Activated naive CD4-positive, alpha-beta T cell treated with anti-CD3 and anti-CD28 coated beads, Interleukin-2, amount 50 U/mL, for 24 hours (primary cell): ENCODE measurements around the gene SF3B4.
"Not testable (repeated sequence)": the region's sequence is repeated elsewhere in the genome, so short reads cannot be mapped to it uniquely, and the experiment has no call there.

ENCODE experiments used
- H3K27ac Mint-ChIP-seq: one replicate; pipeline ENCODE4 v1.8.0; 2021; ENCODE audit warnings: mild to moderate bottlenecking, mixed read lengths
- H3K27me3 Mint-ChIP-seq: one replicate; pipeline ENCODE4 v1.8.0; 2021; ENCODE audit warnings: mixed read lengths
- H3K36me3 Mint-ChIP-seq: one replicate; pipeline ENCODE4 v1.8.0; 2021; ENCODE audit warnings: mixed read lengths
- H3K4me1 Mint-ChIP-seq: one replicate; pipeline ENCODE4 v1.8.0; 2021; ENCODE audit warnings: mixed read lengths
- H3K4me3 Mint-ChIP-seq: one replicate; pipeline ENCODE4 v1.8.0; 2021; ENCODE audit warnings: mild to moderate bottlenecking, mixed read lengths
- H3K9me3 Mint-ChIP-seq: one replicate; pipeline ENCODE4 v1.8.0; 2021; ENCODE audit warnings: mixed read lengths

The SF3B4 gene

GRCh38 chr1:149927563-149928400 lies at the start of gene SF3B4:
SF3B4 (minus strand) TSS chr1:149927803; CDS start chr1:149927759, 44 bp downstream.
- Mint-ChIP-seq H3K36me3 (peaks cover 33% of the 10 kb centered on the region), H3K4me3 (peak within 1 kb of the TSS; percentile 97), H3K4me1 (peaks cover 53% of the 10 kb centered on the region), H3K27me3 (no peaks in the 10 kb centered on the region), H3K27ac (peak within 1 kb of the TSS; percentile 96), H3K9me3 (no peaks in the 10 kb centered on the region)

- Mint-ChIP-seq H3K4me3 (no peak overlapping the region), H3K27ac (no peak overlapping the region), H3K9me3 (no peaks in the 10 kb centered on the region), H3K27me3 (no peaks in the 10 kb centered on the region), H3K4me1 (peaks cover 34% of the 10 kb centered on the region), H3K36me3 (peaks cover 20% of the 10 kb centered on the region)
These were observed 49.7 kb upstream of the SF3B4 start for GRCh38 chr1:149977345-149977744.

- no peaks in the 10 kb centered on the region for H3K9me3 Mint-ChIP-seq
- peaks cover 27% of the 10 kb centered on the region for H3K36me3 Mint-ChIP-seq
- no peak overlapping the region for H3K4me3 Mint-ChIP-seq
- H3K27ac Mint-ChIP-seq: no peak overlapping the region
- H3K4me1 Mint-ChIP-seq: peaks cover 6% of the 10 kb centered on the region
- H3K27me3 Mint-ChIP-seq: no peaks in the 10 kb centered on the region
These were observed 44.9 kb upstream of the SF3B4 start for GRCh38 chr1:149972547-149972946.

GRCh38 chr1:149967646-149968045 lies 40.0 kb upstream of the SF3B4 start:
- H3K9me3 Mint-ChIP-seq: no peaks in the 10 kb centered on the region
- peaks cover 14% of the 10 kb centered on the region for H3K36me3 Mint-ChIP-seq
- no peak overlapping the region for H3K4me3 Mint-ChIP-seq
- peaks cover 14% of the 10 kb centered on the region for H3K4me1 Mint-ChIP-seq
- no peak overlapping the region for H3K27ac Mint-ChIP-seq
- H3K27me3 Mint-ChIP-seq: no peaks in the 10 kb centered on the region

- Mint-ChIP-seq H3K9me3 (no peaks in the 10 kb centered on the region), H3K4me1 (peaks cover 20% of the 10 kb centered on the region), H3K27me3 (no peaks in the 10 kb centered on the region), H3K4me3 (no peak overlapping the region), H3K36me3 (peaks cover 10% of the 10 kb centered on the region), H3K27ac (no peak overlapping the region)
These were observed 39.4 kb upstream of the SF3B4 start for GRCh38 chr1:149967041-149967440.

GRCh38 chr1:149966405-149966804 lies 38.8 kb upstream of the SF3B4 start:
- Mint-ChIP-seq H3K27me3 (no peaks in the 10 kb centered on the region), H3K4me3 (no peak overlapping the region), H3K36me3 (peaks cover 9% of the 10 kb centered on the region), H3K27ac (no peak overlapping the region), H3K4me1 (peaks cover 26% of the 10 kb centered on the region), H3K9me3 (no peaks in the 10 kb centered on the region)

- Mint-ChIP-seq H3K27me3 (no peaks in the 10 kb centered on the region), H3K27ac (no peak overlapping the region), H3K4me1 (peaks cover 26% of the 10 kb centered on the region), H3K9me3 (no peaks in the 10 kb centered on the region), H3K4me3 (no peak overlapping the region), H3K36me3 (peaks cover 7% of the 10 kb centered on the region)
These were observed 37.8 kb upstream of the SF3B4 start for GRCh38 chr1:149965440-149965839.

- peaks cover 15% of the 10 kb centered on the region for H3K36me3 Mint-ChIP-seq
These were observed 35.8 kb upstream of the SF3B4 start for GRCh38 chr1:149963358-149963757.

GRCh38 chr1:149962736-149963135 lies 35.1 kb upstream of the SF3B4 start:
- Mint-ChIP-seq H3K27me3 (no peaks in the 10 kb centered on the region), H3K4me3 (no peak overlapping the region), H3K4me1 (peaks cover 26% of the 10 kb centered on the region), H3K27ac (peak overlapping the region; percentile 38), H3K36me3 (peaks cover 18% of the 10 kb centered on the region), H3K9me3 (no peaks in the 10 kb centered on the region)

More at GRCh38 chr1:149963358-149963757, 35.8 kb upstream of the SF3B4 start:
- no peaks in the 10 kb centered on the region for H3K27me3 Mint-ChIP-seq
- no peak overlapping the region for H3K4me3 Mint-ChIP-seq
- H3K27ac Mint-ChIP-seq: no peak overlapping the region
- no peaks in the 10 kb centered on the region for H3K9me3 Mint-ChIP-seq
- peaks cover 26% of the 10 kb centered on the region for H3K4me1 Mint-ChIP-seq

- H3K4me1 Mint-ChIP-seq: peaks cover 26% of the 10 kb centered on the region
- peaks cover 18% of the 10 kb centered on the region for H3K36me3 Mint-ChIP-seq
- H3K27ac Mint-ChIP-seq: peak overlapping the region; percentile 38
- no peak overlapping the region for H3K4me3 Mint-ChIP-seq
- no peaks in the 10 kb centered on the region for H3K9me3 Mint-ChIP-seq
- no peaks in the 10 kb centered on the region for H3K27me3 Mint-ChIP-seq
These were observed 34.5 kb upstream of the SF3B4 start for GRCh38 chr1:149962039-149962647.

GRCh38 chr1:149957548-149957947 lies 29.9 kb upstream of the SF3B4 start:
- H3K4me3 Mint-ChIP-seq, H3K9me3 Mint-ChIP-seq, H3K27ac Mint-ChIP-seq, H3K27me3 Mint-ChIP-seq: not testable (repeated sequence)
- Mint-ChIP-seq H3K36me3 (peaks cover 31% of the 10 kb centered on the region), H3K4me1 (peaks cover 11% of the 10 kb centered on the region)

GRCh38 chr1:149949911-149950310 lies 22.3 kb upstream of the SF3B4 start:
- no peaks in the 10 kb centered on the region for H3K4me1 Mint-ChIP-seq
- H3K9me3 Mint-ChIP-seq: no peaks in the 10 kb centered on the region
- H3K4me3 Mint-ChIP-seq: no peak overlapping the region
- no peak overlapping the region for H3K27ac Mint-ChIP-seq
- peaks cover 16% of the 10 kb centered on the region for H3K36me3 Mint-ChIP-seq
- H3K27me3 Mint-ChIP-seq: no peaks in the 10 kb centered on the region

GRCh38 chr1:149945206-149945605 lies 17.6 kb upstream of the SF3B4 start:
- H3K36me3 Mint-ChIP-seq: peaks cover 10% of the 10 kb centered on the region
- H3K27ac Mint-ChIP-seq: no peak overlapping the region

GRCh38 chr1:149942885-149943284 lies 15.3 kb upstream of the SF3B4 start:
- Mint-ChIP-seq H3K4me1 (peaks cover 13% of the 10 kb centered on the region), H3K27me3 (no peaks in the 10 kb centered on the region), H3K27ac (no peak overlapping the region), H3K36me3 (peaks cover 5% of the 10 kb centered on the region), H3K4me3 (no peak overlapping the region), H3K9me3 (no peaks in the 10 kb centered on the region)

More at GRCh38 chr1:149945206-149945605, 17.6 kb upstream of the SF3B4 start:
- Mint-ChIP-seq H3K27me3 (no peaks in the 10 kb centered on the region), H3K4me1 (no peaks in the 10 kb centered on the region), H3K4me3 (no peak overlapping the region), H3K9me3 (no peaks in the 10 kb centered on the region)

- H3K4me3 Mint-ChIP-seq: no peak overlapping the region
- peaks cover 5% of the 10 kb centered on the region for H3K36me3 Mint-ChIP-seq
- no peak overlapping the region for H3K27ac Mint-ChIP-seq
- H3K4me1 Mint-ChIP-seq: peaks cover 20% of the 10 kb centered on the region
- H3K27me3 Mint-ChIP-seq: no peaks in the 10 kb centered on the region
- H3K9me3 Mint-ChIP-seq: no peaks in the 10 kb centered on the region
These were observed 14.6 kb upstream of the SF3B4 start for GRCh38 chr1:149942207-149942606.

- Mint-ChIP-seq H3K4me3 (no peak overlapping the region), H3K27me3 (no peaks in the 10 kb centered on the region), H3K4me1 (peaks cover 32% of the 10 kb centered on the region), H3K9me3 (no peaks in the 10 kb centered on the region), H3K36me3 (peaks cover 5% of the 10 kb centered on the region), H3K27ac (peak overlapping the region; percentile 31)
These were observed 12.8 kb upstream of the SF3B4 start for GRCh38 chr1:149940427-149940826.
